ENCODE measurements around the gene MID2.

- TF ChIP-seq CTCF (IDR thresholded peaks at IDR 0.05) (no peak), POLR2A (IDR thresholded peaks at IDR 0.05) (no peak)
Observed at GRCh38 chrX:107845625-107846024, 20.0 kb downstream of the MID2 start.

Data from testis (tissue), 2 donors.